Activated CD4-positive, alpha-beta T cell treated with anti-CD3 and anti-CD28 coated beads, Interleukin-2, amount 50 U/mL, for 1 hour (primary cell): ENCODE measurements around the gene CXorf49B.
"Not testable (repeated sequence)": the region's sequence is repeated elsewhere in the genome, so short reads cannot be mapped to it uniquely, and the experiment has no call there.

Experiments used
- DNase-seq: peaks from one replicate; pipeline ENCODE4 v3.0.0-alpha.2; 2020

The CXorf49B gene

GRCh38 chrX:71763049-71763448 lies at the start of gene CXorf49B:
Gene CXorf49B, plus strand, starts transcription at chrX:71763349. Its CDS starts 75 bp downstream, at chrX:71763424.
- not testable (repeated sequence) for DNase-seq

- not testable (repeated sequence) for DNase-seq
Measured at GRCh38 chrX:71714064-71714463, 49.1 kb upstream of the CXorf49B start.

DNA sequence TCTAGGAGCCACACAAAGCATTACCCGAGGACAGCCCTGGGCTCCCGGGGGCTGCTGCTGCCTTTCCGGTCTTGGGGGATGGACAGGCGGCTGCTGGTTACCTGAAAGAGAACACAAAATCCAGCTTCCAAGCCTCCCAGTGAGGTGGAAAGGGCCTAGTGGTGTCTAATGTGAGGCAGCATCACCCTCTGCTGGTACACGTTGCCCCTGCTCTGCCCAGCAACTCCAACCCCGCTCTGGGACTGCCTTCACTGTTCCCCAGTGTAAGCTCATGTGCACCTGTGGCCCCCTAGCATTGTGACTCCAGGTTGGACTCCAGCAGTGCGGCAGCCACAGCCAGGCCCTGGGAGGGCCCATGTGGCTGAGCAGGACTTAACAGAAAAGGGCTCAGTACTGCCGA lies 47.6 kb upstream of the CXorf49B start:
- not testable (repeated sequence) for DNase-seq

DNA sequence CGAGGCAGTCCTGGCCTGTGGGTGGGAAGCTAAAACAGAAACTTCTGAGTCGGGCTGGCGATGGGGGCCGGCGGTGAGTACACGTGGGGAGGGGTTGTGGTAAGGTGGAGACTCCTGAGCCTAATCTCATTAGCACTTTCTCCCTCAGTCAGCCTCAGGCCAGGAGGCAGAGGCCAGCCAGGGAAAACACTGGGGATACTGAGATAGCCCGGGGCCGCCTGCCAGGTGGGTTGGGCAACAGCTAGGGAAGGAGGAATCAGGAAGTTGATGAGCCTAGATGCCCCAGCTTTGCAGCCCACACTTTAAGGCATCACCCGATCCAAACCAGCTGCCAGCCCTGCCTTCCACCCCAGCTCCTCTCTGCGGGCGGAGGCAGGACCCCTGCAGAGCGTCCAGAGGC lies 46.8 kb upstream of the CXorf49B start:
- DNase-seq, result not testable (repeated sequence)

DNA sequence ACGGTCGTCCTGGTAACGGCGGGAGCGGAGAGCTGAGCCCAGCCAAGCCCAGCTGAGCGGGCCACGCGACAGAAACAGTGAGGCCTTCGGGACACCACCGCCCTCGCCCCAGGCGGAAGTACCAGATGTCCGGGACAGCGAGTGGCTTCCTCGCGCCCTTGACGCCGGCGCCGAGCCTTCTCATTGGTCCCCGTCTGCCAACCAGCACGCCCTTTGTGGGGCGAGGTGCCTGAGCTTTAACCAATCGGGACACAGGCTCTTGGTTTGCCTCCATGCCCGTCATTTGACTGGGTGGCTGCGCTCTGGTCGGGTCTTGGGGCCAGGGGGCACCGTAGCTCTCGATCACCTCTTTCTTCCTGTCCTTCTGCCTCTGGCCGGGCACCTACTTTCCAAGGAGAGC lies 45.0 kb upstream of the CXorf49B start, which contains the start of gene CXorf49:
Gene CXorf49, minus strand, starts transcription at position 101 of the 400 bp plus-strand sequence. CDS start 134 bp downstream, outside the sequence.
- DNase-seq, result not testable (repeated sequence)

GRCh38 chrX:71719195-71719594 lies 44.0 kb upstream of the CXorf49B start:
- not testable (repeated sequence) for DNase-seq

DNA sequence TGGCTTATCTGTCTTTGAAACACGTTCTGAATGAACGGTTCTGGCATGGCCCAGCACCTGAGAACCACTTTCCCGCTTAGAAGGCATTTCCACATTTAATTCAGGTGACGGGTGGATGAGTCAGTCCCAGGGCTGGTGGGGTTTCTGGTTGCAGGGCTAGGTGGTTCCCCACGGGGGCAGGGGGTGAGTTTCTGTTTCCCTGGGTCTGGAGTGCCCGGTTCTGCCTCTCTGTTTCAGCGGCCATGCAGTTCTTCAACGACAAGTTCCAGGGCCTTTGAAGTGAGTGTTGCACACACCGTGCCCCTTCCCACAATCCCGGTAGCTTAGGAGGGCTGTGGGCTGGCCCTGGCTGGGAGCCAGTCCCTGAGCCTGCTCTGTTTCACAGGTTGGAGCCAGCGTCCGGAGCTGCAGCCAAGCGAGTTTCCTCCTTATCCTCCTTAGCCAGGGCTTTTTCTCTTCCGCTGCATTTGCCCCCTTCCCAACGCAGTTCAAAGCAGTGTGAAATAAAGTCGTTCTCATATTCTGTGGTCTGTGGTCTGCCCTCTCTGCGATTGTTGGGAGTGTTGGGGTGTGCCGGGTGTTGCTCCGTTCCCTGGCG lies 42.8 kb upstream of the CXorf49B start:
- not testable (repeated sequence) for DNase-seq

DNA sequence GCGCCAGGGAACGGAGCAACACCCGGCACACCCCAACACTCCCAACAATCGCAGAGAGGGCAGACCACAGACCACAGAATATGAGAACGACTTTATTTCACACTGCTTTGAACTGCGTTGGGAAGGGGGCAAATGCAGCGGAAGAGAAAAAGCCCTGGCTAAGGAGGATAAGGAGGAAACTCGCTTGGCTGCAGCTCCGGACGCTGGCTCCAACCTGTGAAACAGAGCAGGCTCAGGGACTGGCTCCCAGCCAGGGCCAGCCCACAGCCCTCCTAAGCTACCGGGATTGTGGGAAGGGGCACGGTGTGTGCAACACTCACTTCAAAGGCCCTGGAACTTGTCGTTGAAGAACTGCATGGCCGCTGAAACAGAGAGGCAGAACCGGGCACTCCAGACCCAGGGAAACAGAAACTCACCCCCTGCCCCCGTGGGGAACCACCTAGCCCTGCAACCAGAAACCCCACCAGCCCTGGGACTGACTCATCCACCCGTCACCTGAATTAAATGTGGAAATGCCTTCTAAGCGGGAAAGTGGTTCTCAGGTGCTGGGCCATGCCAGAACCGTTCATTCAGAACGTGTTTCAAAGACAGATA lies 2.4 kb upstream of the CXorf49B start:
- not testable (repeated sequence) for DNase-seq

GRCh38 chrX:71764832-71765231 lies 1.7 kb downstream of the CXorf49B start:
- DNase-seq, result not testable (repeated sequence)

DNA sequence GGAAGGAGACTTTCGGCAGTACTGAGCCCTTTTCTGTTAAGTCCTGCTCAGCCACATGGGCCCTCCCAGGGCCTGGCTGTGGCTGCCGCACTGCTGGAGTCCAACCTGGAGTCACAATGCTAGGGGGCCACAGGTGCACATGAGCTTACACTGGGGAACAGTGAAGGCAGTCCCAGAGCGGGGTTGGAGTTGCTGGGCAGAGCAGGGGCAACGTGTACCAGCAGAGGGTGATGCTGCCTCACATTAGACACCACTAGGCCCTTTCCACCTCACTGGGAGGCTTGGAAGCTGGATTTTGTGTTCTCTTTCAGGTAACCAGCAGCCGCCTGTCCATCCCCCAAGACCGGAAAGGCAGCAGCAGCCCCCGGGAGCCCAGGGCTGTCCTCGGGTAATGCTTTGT lies 2.5 kb downstream of the CXorf49B start:
- not testable (repeated sequence) for DNase-seq

DNA sequence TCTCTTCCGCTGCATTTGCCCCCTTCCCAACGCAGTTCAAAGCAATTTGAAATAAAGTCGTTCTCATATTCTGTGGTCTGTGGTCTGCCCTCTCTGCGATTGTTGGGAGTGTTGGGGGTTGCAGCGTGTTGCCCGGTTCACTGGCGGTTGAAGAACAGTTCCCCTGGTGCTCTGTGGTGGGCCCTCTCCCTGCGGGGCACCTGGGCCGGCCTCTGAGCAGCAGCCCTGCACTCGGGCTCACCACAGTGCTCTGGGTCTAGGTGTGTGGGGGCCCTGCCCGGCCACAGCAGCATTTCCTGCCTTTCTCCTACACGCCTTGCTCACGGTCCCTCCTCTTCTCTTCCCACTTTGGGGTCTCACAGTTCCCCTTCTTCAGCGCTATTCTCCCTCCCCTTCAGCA lies 4.0 kb downstream of the CXorf49B start:
- DNase-seq, result not testable (repeated sequence)

GRCh38 chrX:71778322-71778721 lies 15.2 kb downstream of the CXorf49B start:
- DNase-seq, result not testable (repeated sequence)

DNA sequence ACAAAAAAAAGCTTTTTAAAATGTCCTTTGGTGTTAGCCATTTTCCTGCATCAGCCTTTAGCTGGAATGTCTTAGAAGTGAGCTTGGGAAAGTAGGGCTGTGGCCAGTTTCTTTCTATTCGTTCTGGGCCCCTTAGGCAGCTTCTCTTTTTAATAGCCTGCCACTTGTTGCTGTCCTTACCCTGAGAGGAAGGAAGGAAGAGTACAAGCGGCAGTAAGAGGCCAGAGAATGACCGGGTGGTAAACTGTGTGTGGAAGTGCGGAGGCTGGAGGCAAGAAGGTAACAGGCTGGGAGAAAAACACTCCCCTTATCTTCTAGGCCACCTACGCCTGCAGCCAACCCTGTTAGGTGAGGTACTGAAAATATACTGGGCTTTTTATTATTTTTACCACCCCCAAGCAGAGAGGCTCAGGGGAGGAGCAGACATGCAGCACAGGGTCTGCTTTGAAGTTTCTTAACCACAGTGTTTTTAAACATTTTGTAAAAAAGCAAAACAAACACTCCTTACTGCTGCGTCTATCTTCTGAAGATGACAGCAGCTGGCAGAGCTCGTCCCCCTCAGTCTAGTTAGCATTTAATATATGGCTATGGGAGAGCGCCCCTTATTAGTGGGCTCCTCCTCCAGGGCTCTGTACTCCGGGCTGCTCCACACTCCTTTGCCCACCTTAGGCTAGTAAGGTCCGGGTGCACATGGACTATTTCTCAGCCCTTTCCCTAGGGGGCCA lies 19.2 kb downstream of the CXorf49B start:
- DNase-seq, result not testable (repeated sequence)

GRCh38 chrX:71782950-71783299 lies 19.8 kb downstream of the CXorf49B start:
- DNase-seq, result not testable (repeated sequence)

DNA sequence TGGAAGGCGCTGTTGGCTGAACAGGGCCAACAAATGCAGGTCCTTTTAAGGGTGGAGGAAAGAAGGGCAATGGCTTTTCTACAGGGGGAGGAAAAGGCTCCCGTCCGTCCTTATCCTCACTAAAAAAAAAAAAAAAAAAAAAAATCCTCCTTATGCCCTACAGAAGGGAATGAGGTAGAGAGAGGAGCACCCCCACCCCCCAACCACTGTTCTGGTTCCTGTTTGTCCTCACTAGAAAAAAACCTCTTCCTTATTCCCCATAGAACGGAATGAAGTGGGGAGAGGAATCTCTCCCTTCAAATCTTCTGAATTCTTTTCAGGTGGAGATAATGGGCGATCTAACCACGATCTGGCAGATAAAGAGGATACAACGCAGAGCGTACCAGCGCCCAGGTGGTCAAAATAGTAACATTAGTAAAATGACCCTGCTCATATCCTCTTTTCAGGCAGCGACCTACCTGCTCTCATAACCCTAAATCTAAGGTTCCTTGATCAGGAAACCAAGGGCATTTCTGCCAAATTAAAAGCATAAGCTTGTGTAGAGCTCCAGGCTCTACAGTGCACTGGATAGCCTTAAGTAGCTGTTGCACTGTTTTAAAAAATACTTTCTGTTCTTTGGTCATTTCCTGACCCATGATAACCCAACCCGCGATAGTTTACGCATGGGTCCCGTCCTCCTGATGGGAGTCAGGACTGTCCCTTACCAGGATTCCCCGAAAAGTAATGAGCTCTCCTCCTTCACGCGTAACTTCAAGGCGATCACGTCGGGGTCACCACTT lies 20.6 kb downstream of the CXorf49B start:
- not testable (repeated sequence) for DNase-seq

DNA sequence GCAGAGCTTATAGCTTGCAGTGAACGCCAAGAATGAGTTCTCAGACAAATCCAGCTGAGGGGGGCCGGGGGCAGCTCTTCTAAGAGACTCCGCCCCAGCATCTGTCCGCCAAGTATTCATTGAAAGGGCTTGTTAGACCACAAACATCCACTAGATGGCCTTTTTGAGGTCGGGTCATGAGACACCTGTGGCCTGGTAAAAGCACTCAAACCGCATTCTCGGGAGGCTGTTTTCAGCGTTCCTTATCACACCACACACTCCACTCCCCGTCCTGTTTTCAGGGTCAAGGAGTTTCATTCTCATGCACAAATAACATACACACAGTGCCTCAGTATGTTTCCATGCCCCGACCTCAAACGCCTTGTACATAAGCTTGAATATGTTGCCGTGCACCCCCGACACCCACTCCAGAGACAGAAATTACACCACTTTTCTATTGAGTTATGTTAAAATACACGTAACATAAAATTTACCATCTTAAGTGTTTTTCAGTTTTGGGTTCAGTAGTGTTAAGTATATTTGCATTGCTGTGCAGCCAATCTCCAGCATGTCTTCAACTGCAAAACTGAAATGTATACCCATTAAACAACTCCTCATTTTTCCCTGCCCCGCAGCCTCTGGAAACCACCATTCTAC lies 21.3 kb downstream of the CXorf49B start:
- DNase-seq, result not testable (repeated sequence)

DNA sequence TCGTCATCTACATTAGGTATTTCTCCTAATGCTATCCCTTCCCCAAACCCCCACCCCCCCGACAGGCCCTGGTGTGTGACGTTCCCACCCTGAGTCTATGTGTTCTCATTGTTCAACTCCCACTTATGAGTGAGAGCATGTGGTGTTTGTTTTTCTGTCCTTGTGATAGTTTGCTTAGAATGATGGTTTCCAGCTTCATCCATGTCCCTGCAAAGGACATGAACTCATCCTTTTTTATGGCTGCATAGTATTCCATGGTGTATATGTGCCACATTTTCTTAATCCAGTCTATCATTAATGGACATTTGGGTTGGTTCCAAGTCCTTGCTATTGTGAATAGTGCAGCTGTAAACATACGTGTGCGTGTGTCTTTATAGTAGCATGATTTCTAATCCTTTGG lies 43.3 kb downstream of the CXorf49B start:
- DNase-seq, result not testable (repeated sequence)

DNA sequence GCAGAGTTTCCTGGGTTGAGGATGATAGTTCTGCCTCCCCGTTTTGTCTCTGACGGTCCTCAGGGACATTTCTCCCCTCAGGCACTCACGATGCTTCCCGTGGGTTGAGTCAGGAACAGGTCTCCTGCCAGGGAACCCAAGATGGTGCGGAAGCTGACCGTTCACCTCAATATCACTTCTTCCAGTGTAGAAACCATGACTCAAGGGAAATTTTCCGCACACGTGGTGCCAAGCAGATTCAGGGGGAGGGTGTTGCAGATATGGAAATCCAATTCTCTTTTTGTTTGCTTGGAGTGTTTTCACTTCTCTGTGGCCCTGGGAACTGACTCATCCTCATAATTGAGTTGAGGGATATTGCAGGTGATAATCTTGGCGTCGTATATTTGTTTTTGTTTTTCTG lies 46.7 kb downstream of the CXorf49B start:
- DNase-seq, result no peak

- no peak for DNase-seq
Measured at GRCh38 chrX:71814123-71814912, 51.2 kb downstream of the CXorf49B start.

GRCh38 chrX:71815121-71815905 lies 52.2 kb downstream of the CXorf49B start:
- DNase-seq, result no peak

DNA sequence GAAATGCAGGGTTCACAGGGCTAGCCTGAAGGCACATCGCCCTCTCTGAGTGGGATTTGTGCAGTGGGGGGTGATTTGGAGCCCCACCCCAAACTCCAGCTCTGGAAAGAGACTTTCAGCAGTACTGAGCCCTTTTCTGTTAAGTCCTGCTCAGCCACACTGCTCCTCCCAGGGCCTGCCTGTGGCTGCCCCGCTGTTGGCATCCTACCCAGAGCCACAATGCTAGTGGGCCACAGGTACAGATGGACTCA lies 52.7 kb downstream of the CXorf49B start:
- no peak for DNase-seq
